Right ventricle myocardium inferior (tissue), 1 donor: ENCODE results near the gene ELOVL5. TPM values are rescaled to one million over a fixed set of nuclear protein-coding genes. Genes with fewer than 3 reads are reported as not detected.
A peak's percentile ranks its signal among the peaks of the same experiment; 100 is the strongest.

Experiments
- ATAC-seq: fragments of 200-7000 bp; cut with Tn5 transposase; one replicate; pipeline ENCODE4 v1.9.1; 2020; ENCODE audit warnings: mild to moderate bottlenecking, moderate library complexity
- DNase-seq: peaks from one replicate; pipeline ENCODE4 v3.0.0; 2021; ENCODE audit errors: missing footprints
- intact Hi-C: fragments of 100-400 bp; cut with DNase I; formaldehyde crosslinking; loops from one replicate; pipeline ENCODE4 v1.11.0; 2022
- total RNA-seq: library from RNA; stranded (reverse); fragmentation: NEBNext Ultra II Directional; extraction: Animal tissue kit (Norgen Biotek cat#: 25700); gene quantifications from one replicate; pipeline ENCODE4 v1.2.1, GENCODE V29; 2021
- donor health status: DM: no; HTN: yes; CAD: no; lungs with severe emphysema.

Gene ELOVL5
- total RNA-seq, 1 donor from 2014 or later: 28.0 TPM

GRCh38 chr6:53263917-53264316, 84.8 kb downstream of the ELOVL5 start:
- DNase-seq (no peak), ATAC-seq (no peak)
- intact Hi-C loops: no loop called here

- DNase-seq: no peak
- intact Hi-C loops: loop anchor here (10.0 kb wide), 1 partner anchor 85 kb away; the partner anchor contains the start of gene ELOVL5
Measured at GRCh38 chr6:53259860-53260580, 88.7 kb downstream of the ELOVL5 start.

DNA sequence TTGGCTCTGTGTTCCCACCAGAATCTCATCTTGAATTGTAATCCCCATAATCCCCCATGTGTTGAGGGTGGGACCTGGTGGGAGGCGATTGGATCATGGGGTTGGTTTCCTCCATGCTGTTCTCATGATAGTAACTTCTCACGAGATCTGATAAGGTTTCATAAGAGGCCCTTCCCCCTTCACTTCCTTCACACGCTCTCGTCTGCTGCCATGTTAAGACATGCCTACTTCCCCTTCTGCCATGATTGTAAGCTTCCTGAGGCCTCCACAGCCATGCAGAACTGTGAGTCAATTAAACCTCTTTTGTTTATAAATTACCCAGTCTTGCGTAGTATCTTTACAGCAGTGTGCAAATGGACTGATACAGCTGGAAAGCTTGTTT, 90.0 kb downstream of the ELOVL5 start:
- DNase-seq: no peak
- ATAC-seq: no peak
- intact Hi-C loops: loop anchor here (10.0 kb wide), 1 partner anchor 86 kb away; the partner anchor contains the start of gene ELOVL5

More at GRCh38 chr6:53259860-53260580, 88.7 kb downstream of the ELOVL5 start:
- ATAC-seq: no peak

GRCh38 chr6:53258076-53258773, 90.5 kb downstream of the ELOVL5 start:
- intact Hi-C loops: loop anchor here (10.0 kb wide), 1 partner anchor 87 kb away; the partner anchor contains the start of gene ELOVL5
- DNase-seq (no peak), ATAC-seq (no peak)

GRCh38 chr6:53257533-53257932, 91.2 kb downstream of the ELOVL5 start:
- DNase-seq (no peak), ATAC-seq (no peak)
- intact Hi-C loops: loop anchor here (10.0 kb wide), 1 partner anchor 87 kb away; the partner anchor contains the start of gene ELOVL5

GRCh38 chr6:53257001-53257400, 91.7 kb downstream of the ELOVL5 start:
- intact Hi-C loops: loop anchor here (10.0 kb wide), 1 partner anchor 88 kb away; the partner anchor contains the start of gene ELOVL5
- ATAC-seq (no peak), DNase-seq (no peak)

- ATAC-seq: no peak
- intact Hi-C loops: loop anchor here (5.0 to 10.0 kb wide), 2 partner anchors 80 to 93 kb away; partner anchors contain the start of gene ELOVL5
- no peak for DNase-seq
Measured at GRCh38 chr6:53252177-53252692, 96.5 kb downstream of the ELOVL5 start.

DNA sequence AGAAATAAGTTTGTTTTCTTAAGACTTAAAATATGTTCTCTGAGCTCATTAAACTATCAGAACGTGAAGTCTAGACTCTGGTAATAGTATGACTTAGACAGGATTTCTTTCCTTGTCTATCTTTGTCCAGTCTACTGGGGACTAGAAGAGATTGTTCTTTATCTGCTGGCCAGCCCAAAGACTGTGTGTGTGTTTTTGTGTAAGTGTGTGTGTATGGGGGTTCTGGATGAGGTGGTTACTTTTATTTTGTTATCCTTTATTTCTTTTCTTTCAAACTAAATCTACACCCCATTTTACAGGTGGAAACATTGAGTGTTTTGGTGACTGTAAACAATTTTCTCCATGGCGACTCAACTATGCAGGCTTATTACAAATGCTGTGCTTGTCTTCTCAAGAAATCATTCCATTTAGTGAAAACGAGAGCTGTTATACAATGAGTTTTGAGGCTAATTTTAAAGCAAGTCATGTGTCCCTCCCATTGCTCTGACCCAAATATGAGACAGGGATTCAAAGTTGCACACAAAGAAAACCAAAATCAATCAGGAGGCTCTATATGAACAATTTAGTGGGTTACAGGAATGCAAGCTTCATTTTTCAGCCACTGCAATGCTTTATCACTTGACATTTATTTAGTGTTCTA, 97.6 kb downstream of the ELOVL5 start:
- ATAC-seq (peak; percentile 54), DNase-seq (no peak)
- intact Hi-C loops: loop anchor here (5.0 to 10.0 kb wide), 2 partner anchors 79 to 94 kb away; partner anchors contain the start of gene ELOVL5

- intact Hi-C loops: loop anchor here (5.0 to 10.0 kb wide), 2 partner anchors 78 to 94 kb away; partner anchors contain the start of gene ELOVL5
- DNase-seq: no peak
- no peak for ATAC-seq
Measured at GRCh38 chr6:53250176-53251032, 98.3 kb downstream of the ELOVL5 start.

DNA sequence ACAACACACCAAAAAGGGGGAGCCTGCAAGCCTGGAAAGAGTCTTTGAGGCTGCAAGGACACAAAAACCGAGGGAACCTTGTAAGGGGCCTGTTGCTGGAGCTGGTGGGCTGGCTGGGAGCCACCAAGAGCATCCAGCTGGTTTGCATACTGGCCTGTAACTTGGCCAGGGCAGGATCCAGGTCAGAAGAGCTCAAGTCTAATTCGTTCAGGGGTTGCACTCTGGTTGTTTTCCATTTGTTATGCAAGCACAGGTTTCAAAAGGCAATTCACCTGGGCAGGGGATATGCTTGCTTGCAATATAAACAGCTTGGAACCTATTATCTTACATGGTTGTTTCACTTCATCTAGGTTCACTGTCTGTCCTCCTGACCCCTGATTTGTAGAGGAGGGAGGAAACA, 101.8 kb downstream of the ELOVL5 start:
- intact Hi-C loops: no loop called here
- no peak for DNase-seq
- ATAC-seq: no peak

DNA sequence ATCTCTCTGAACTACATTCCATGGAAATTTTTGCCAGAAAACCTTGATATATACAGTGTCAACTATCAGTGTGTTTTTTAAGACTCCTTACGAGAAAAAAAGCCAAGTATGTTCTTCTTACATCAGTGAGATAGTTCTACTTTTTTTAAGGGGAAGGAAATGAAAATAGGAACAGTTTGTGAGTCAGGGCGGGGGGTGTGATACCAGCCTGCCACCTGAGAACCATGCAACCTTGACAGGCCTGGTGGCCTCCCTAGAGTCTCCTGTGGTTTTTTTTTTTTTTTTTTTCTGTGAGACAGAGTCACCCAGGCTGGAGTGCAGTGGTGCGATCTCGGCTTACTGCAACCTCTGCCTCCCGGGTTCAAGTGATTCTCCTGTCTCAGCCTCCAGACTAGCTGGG, 103.8 kb downstream of the ELOVL5 start:
- intact Hi-C loops: no loop called here

GRCh38 chr6:53244399-53244931, 104.3 kb downstream of the ELOVL5 start:
- DNase-seq (no peak), ATAC-seq (no peak)
- intact Hi-C loops: no loop called here

More for the DNA sequence above, 103.8 kb downstream of the ELOVL5 start:
- ATAC-seq (peak; percentile 48), DNase-seq (peak; percentile 76)

- ATAC-seq (peak; percentile 51), DNase-seq (no peak)
- intact Hi-C loops: no loop called here
Measured at GRCh38 chr6:53241938-53242337, 106.8 kb downstream of the ELOVL5 start.

- no peak for ATAC-seq
- DNase-seq: no peak
- intact Hi-C loops: no loop called here
Measured at GRCh38 chr6:53240761-53241160, 108.0 kb downstream of the ELOVL5 start.

GRCh38 chr6:53240139-53240538, 108.6 kb downstream of the ELOVL5 start:
- no peak for ATAC-seq
- intact Hi-C loops: no loop called here
- no peak for DNase-seq

DNA sequence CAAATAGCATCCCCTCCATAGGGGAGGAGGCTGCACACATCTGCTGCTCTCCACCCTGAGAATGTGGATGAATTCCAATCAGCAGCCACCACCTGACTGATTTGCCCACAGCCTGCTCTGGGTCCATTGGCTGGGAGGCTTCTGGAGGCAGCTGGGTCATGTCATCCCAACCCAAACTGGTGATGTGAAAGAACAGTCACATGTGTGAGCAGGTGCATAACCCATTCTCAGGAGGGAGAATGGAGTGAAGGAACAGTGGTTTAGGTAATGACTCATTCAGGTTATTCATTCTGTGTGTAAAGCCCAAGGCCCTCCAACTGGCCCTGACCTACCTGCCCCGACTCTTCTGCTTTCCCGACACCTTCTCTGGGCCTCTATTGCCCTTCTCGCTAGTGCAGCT, 109.2 kb downstream of the ELOVL5 start:
- no peak for DNase-seq
- intact Hi-C loops: no loop called here
- ATAC-seq: no peak

- intact Hi-C loops: no loop called here
- DNase-seq (no peak), ATAC-seq (no peak)
Measured at GRCh38 chr6:53238311-53238710, 110.4 kb downstream of the ELOVL5 start.

DNA sequence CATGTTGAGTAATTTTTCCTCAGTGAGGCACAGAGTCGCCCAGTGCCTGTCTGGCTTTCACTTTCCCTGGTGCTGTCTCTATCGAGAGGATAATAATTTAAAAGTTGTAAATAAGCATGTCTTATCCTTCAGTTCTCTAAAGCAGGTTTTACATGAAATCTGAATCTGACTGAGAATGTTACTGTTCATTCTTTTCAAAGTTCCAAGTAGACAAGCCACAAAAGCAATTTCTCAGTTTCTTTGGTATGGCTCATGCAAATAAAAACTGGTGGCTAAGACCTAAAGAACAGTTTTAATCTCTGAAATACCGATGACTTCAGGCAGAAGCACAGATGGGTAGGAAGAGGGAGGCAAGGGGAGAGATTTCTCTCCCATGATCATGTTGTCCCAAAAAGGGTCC, 112.5 kb downstream of the ELOVL5 start:
- intact Hi-C loops: no loop called here
- ATAC-seq (no peak), DNase-seq (no peak)
